ENCODE measurements around the gene VWF. TPM values are rescaled to one million over a fixed set of nuclear protein-coding genes. Genes with fewer than 3 reads are reported as not detected.

VWF gene
- total RNA-seq, 1 donor from 2014 or later = 0.05 TPM

GRCh38 chr12:6115389-6115788, 9.1 kb downstream of the VWF start:
- H3K27ac Mint-ChIP-seq (ENCODE audit: unreplicated experiment) = no peak overlapping the region
- no peaks in the 10 kb centered on the region for H3K36me3 Mint-ChIP-seq (ENCODE audit: low read depth)
- no peak for TF ChIP-seq CTCF (IDR thresholded peaks at IDR 0.05)
- no peak overlapping the region for H3K4me3 Mint-ChIP-seq (ENCODE audit: unreplicated experiment)
- H3K4me1 Mint-ChIP-seq (ENCODE audit: low read depth) = peaks cover 3% of the 10 kb centered on the region
- H3K27me3 Mint-ChIP-seq (ENCODE audit: low read depth) = no peaks in the 10 kb centered on the region
- DNase-seq (ENCODE audit: low spot score) = no peak
- H3K9me3 Mint-ChIP-seq (ENCODE audit: low read depth) = no peaks in the 10 kb centered on the region

GRCh38 chr12:6114476-6114870, 10.0 kb downstream of the VWF start:
- peak; percentile 50 for DNase-seq (ENCODE audit: low spot score)
- H3K27me3 Mint-ChIP-seq (ENCODE audit: low read depth) = no peaks in the 10 kb centered on the region
- H3K27ac Mint-ChIP-seq (ENCODE audit: unreplicated experiment) = no peak overlapping the region
- H3K36me3 Mint-ChIP-seq (ENCODE audit: low read depth) = no peaks in the 10 kb centered on the region
- TF ChIP-seq CTCF (IDR thresholded peaks at IDR 0.05) = no peak
- H3K4me1 Mint-ChIP-seq (ENCODE audit: low read depth) = peaks cover 3% of the 10 kb centered on the region
- no peak overlapping the region for H3K4me3 Mint-ChIP-seq (ENCODE audit: unreplicated experiment)
- peaks cover 5% of the 10 kb centered on the region for H3K9me3 Mint-ChIP-seq (ENCODE audit: low read depth)

GRCh38 chr12:6113691-6114475, 10.6 kb downstream of the VWF start:
- Mint-ChIP-seq H3K4me1 (ENCODE audit: low read depth) (peaks cover 3% of the 10 kb centered on the region), H3K27ac (ENCODE audit: unreplicated experiment) (no peak overlapping the region), H3K36me3 (ENCODE audit: low read depth) (peaks cover 1% of the 10 kb centered on the region), H3K9me3 (ENCODE audit: low read depth) (peaks cover 8% of the 10 kb centered on the region), H3K4me3 (ENCODE audit: unreplicated experiment) (no peak overlapping the region), H3K27me3 (ENCODE audit: low read depth) (no peaks in the 10 kb centered on the region)
- DNase-seq (ENCODE audit: low spot score) = peak; percentile 29
- no peak for TF ChIP-seq CTCF (IDR thresholded peaks at IDR 0.05)

- H3K27me3 Mint-ChIP-seq (ENCODE audit: low read depth) = no peaks in the 10 kb centered on the region
- peaks cover 3% of the 10 kb centered on the region for H3K4me1 Mint-ChIP-seq (ENCODE audit: low read depth)
- H3K4me3 Mint-ChIP-seq (ENCODE audit: unreplicated experiment) = no peak overlapping the region
- H3K9me3 Mint-ChIP-seq (ENCODE audit: low read depth) = peaks cover 8% of the 10 kb centered on the region
- no peak overlapping the region for H3K27ac Mint-ChIP-seq (ENCODE audit: unreplicated experiment)
- H3K36me3 Mint-ChIP-seq (ENCODE audit: low read depth) = peaks cover 1% of the 10 kb centered on the region
- no peak for TF ChIP-seq CTCF (IDR thresholded peaks at IDR 0.05)
- no peak for DNase-seq (ENCODE audit: low spot score)
These were observed 12.5 kb downstream of the VWF start for GRCh38 chr12:6112004-6112403.

GRCh38 chr12:6110006-6110405, 14.5 kb downstream of the VWF start:
- no peaks in the 10 kb centered on the region for H3K27me3 Mint-ChIP-seq (ENCODE audit: low read depth)
- H3K36me3 Mint-ChIP-seq (ENCODE audit: low read depth) = peaks cover 1% of the 10 kb centered on the region
- H3K27ac Mint-ChIP-seq (ENCODE audit: unreplicated experiment) = no peak overlapping the region
- no peak overlapping the region for H3K4me3 Mint-ChIP-seq (ENCODE audit: unreplicated experiment)
- H3K9me3 Mint-ChIP-seq (ENCODE audit: low read depth) = peaks cover 8% of the 10 kb centered on the region
- no peaks in the 10 kb centered on the region for H3K4me1 Mint-ChIP-seq (ENCODE audit: low read depth)
- DNase-seq (ENCODE audit: low spot score) = no peak
- TF ChIP-seq CTCF (IDR thresholded peaks at IDR 0.05) = no peak

All from chondrocyte (in vitro differentiated cells).